ENCODE results near the gene ZBTB20. TPM values are rescaled to one million over a fixed set of nuclear protein-coding genes. Genes with fewer than 3 reads are reported as not detected.

Gene ZBTB20
- polyA plus RNA-seq, 4 donors = 0.27 to 2.2 (median 1.3) TPM

GRCh38 chr3:114393367-114394072, 753.6 kb downstream of the ZBTB20 start:
- H3K4me1 ChIP-seq (ENCODE audit: control insufficient read depth in 3 of 3, insufficient read depth in 2 of 3, low read depth in 1 of 3, low read length in 2 of 3) = no peaks in the 10 kb centered on the region
- no peak for DNase-seq
- peaks cover 0 to 4% (median 0%) of the 10 kb centered on the region in 3 donors for H3K36me3 ChIP-seq (ENCODE audit: control insufficient read depth in 3 of 3, insufficient read depth in 2 of 3, low read depth in 1 of 3, low read length in 3 of 3)
- no peaks in the 10 kb centered on the region for H3K9me3 ChIP-seq (ENCODE audit: control insufficient read depth in 2 of 2, insufficient read depth in 1 of 2, low read depth in 1 of 2, low read length in 1 of 2)
- WGBS, 3 donors = 71 to 78% (median 76%) methylated on average over 7 of the region's 7 CpGs
- H3K4me3 ChIP-seq (ENCODE audit: low read depth in 1 of 3, low read length in 3 of 3) = no peak overlapping the region
- FAIRE-seq = no peak
- no peak overlapping the region for H3K27ac ChIP-seq (ENCODE audit: low read depth in 1 of 3, low read length in 2 of 3)
- H3K27me3 ChIP-seq (ENCODE audit: control insufficient read depth in 3 of 3, insufficient read depth in 3 of 3, low read length in 3 of 3) = no peaks in the 10 kb centered on the region

- DNase-seq (no peak), FAIRE-seq (no peak)
- Histone ChIP-seq H3K27ac (ENCODE audit: low read depth in 1 of 3, low read length in 2 of 3) (no peak overlapping the region), H3K9me3 (ENCODE audit: control insufficient read depth in 2 of 2, insufficient read depth in 1 of 2, low read depth in 1 of 2, low read length in 1 of 2) (no peaks in the 10 kb centered on the region), H3K4me3 (ENCODE audit: low read depth in 1 of 3, low read length in 3 of 3) (no peak overlapping the region), H3K36me3 (ENCODE audit: control insufficient read depth in 3 of 3, insufficient read depth in 2 of 3, low read depth in 1 of 3, low read length in 3 of 3) (peaks cover 0 to 7% (median 0%) of the 10 kb centered on the region in 3 donors), H3K4me1 (ENCODE audit: control insufficient read depth in 3 of 3, insufficient read depth in 2 of 3, low read depth in 1 of 3, low read length in 2 of 3) (no peaks in the 10 kb centered on the region), H3K27me3 (ENCODE audit: control insufficient read depth in 3 of 3, insufficient read depth in 3 of 3, low read length in 3 of 3) (no peaks in the 10 kb centered on the region)
- 95 to 100% (median 97%) methylated on average over 2 of the region's 2 CpGs for WGBS, 3 donors
These were observed 754.3 kb downstream of the ZBTB20 start for GRCh38 chr3:114392831-114393230.

DNA sequence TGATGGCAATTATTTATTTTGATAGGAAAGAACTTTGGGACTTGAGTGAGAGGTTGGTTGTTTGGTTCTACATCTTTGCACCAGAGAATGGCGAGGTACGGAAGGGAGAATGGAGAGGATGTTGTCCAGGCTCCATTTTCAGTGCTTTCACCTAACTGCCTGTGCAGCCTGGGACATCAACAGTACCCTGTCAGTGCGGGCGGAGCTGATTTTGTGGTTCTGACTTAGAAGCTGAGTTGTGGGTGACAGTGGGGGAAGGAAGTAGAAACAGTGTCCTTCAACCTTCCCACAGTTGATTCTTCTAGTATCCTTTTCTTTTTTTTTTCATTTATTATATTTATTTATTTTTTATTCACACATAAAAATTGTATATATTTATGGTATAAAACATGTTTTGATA, 757.9 kb downstream of the ZBTB20 start:
- peaks cover 0 to 2% (median 0%) of the 10 kb centered on the region in 3 donors for H3K4me1 ChIP-seq (ENCODE audit: control insufficient read depth in 3 of 3, insufficient read depth in 2 of 3, low read depth in 1 of 3, low read length in 2 of 3)
- no peaks in the 10 kb centered on the region for H3K27me3 ChIP-seq (ENCODE audit: control insufficient read depth in 3 of 3, insufficient read depth in 3 of 3, low read length in 3 of 3)
- DNase-seq (peak in 1 of 2 donors; percentile 30), FAIRE-seq (no peak)
- 78 to 88% (median 81%) methylated on average over 4 of the region's 4 CpGs for WGBS, 3 donors
- H3K27ac ChIP-seq (ENCODE audit: low read depth in 1 of 3, low read length in 2 of 3) = no peak overlapping the region
- no peak overlapping the region for H3K4me3 ChIP-seq (ENCODE audit: low read depth in 1 of 3, low read length in 3 of 3)
- peaks cover 0 to 7% (median 0%) of the 10 kb centered on the region in 3 donors for H3K36me3 ChIP-seq (ENCODE audit: control insufficient read depth in 3 of 3, insufficient read depth in 2 of 3, low read depth in 1 of 3, low read length in 3 of 3)
- no peaks in the 10 kb centered on the region for H3K9me3 ChIP-seq (ENCODE audit: control insufficient read depth in 2 of 2, insufficient read depth in 1 of 2, low read depth in 1 of 2, low read length in 1 of 2)

DNA sequence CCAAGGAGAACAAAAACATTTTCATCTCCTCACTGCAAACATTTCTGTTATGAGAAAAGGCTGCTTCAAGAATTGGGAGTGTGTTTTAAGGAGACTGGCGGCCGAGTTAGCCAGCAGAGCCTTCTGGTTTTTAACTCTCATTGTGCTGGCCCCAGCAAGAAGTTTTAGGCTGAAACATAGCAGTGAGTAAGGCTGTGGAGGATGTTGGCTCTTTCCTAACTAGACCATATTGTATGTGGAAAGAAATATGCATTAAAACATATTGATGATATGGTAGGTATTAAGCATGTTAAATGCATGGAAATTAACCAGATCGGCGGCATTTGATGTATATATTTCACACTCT, 762.6 kb downstream of the ZBTB20 start:
- peaks cover 0 to 8% (median 4%) of the 10 kb centered on the region in 3 donors for H3K4me1 ChIP-seq (ENCODE audit: control insufficient read depth in 3 of 3, insufficient read depth in 2 of 3, low read depth in 1 of 3, low read length in 2 of 3)
- H3K27me3 ChIP-seq (ENCODE audit: control insufficient read depth in 3 of 3, insufficient read depth in 3 of 3, low read length in 3 of 3) = no peaks in the 10 kb centered on the region
- no peak for DNase-seq
- H3K4me3 ChIP-seq (ENCODE audit: low read depth in 1 of 3, low read length in 3 of 3) = peak overlapping the region in 1 of 3 donors; percentile 3
- H3K36me3 ChIP-seq (ENCODE audit: control insufficient read depth in 3 of 3, insufficient read depth in 2 of 3, low read depth in 1 of 3, low read length in 3 of 3) = peaks cover 0 to 7% (median 2%) of the 10 kb centered on the region in 3 donors
- no peak for FAIRE-seq
- WGBS, 3 donors = 60 to 88% (median 79%) methylated on average over 4 of the region's 4 CpGs
- no peaks in the 10 kb centered on the region for H3K9me3 ChIP-seq (ENCODE audit: control insufficient read depth in 2 of 2, insufficient read depth in 1 of 2, low read depth in 1 of 2, low read length in 1 of 2)
- H3K27ac ChIP-seq (ENCODE audit: low read depth in 1 of 3, low read length in 2 of 3) = peak overlapping the region in 2 of 3 donors; percentile 14 to 34

DNA sequence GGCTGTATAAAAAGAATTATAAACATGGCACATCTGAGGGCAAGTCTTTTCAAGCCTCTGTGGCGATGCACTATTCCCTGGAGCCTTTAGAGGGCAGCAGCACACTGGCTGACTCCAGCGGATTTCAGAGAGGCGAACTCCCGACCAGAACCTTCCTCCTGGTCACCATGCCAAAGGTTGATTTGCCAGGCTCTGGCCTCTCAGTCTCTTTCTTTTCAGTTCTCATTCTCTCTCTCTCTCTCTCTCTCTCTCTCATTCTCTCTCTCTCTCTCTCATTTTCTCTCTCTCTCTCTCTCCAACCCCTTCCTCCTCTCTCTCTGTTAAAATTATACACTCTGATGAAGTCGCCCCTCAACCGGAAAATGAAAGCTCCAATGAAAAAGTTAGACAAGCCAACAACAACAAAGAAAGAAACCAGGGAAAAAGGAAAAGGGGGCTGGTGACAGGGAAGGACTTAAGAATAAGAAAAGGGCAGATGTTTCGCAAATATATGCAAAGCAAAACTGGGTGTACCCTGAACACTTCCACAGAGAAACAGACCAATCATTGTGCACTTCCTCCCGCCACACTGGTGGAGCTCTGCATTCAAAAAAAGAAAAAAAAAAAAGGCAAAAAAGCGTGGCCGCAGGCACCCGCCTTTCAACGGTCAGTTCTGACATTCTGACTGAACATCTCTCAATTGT, 763.1 kb downstream of the ZBTB20 start:
- peaks cover 0 to 8% (median 4%) of the 10 kb centered on the region in 3 donors for H3K4me1 ChIP-seq (ENCODE audit: control insufficient read depth in 3 of 3, insufficient read depth in 2 of 3, low read depth in 1 of 3, low read length in 2 of 3)
- H3K27ac ChIP-seq (ENCODE audit: low read depth in 1 of 3, low read length in 2 of 3) = peak overlapping the region in 2 of 3 donors; percentile 14 to 34
- DNase-seq (peak; percentile 74 to 78), FAIRE-seq (no peak)
- 30 to 58% (median 53%) methylated on average over 12 of the region's 12 CpGs for WGBS, 3 donors
- H3K9me3 ChIP-seq (ENCODE audit: control insufficient read depth in 2 of 2, insufficient read depth in 1 of 2, low read depth in 1 of 2, low read length in 1 of 2) = no peaks in the 10 kb centered on the region
- peaks cover 0 to 7% (median 2%) of the 10 kb centered on the region in 3 donors for H3K36me3 ChIP-seq (ENCODE audit: control insufficient read depth in 3 of 3, insufficient read depth in 2 of 3, low read depth in 1 of 3, low read length in 3 of 3)
- H3K27me3 ChIP-seq (ENCODE audit: control insufficient read depth in 3 of 3, insufficient read depth in 3 of 3, low read length in 3 of 3) = no peaks in the 10 kb centered on the region
- peak overlapping the region in 1 of 3 donors; percentile 3 for H3K4me3 ChIP-seq (ENCODE audit: low read depth in 1 of 3, low read length in 3 of 3)

DNA sequence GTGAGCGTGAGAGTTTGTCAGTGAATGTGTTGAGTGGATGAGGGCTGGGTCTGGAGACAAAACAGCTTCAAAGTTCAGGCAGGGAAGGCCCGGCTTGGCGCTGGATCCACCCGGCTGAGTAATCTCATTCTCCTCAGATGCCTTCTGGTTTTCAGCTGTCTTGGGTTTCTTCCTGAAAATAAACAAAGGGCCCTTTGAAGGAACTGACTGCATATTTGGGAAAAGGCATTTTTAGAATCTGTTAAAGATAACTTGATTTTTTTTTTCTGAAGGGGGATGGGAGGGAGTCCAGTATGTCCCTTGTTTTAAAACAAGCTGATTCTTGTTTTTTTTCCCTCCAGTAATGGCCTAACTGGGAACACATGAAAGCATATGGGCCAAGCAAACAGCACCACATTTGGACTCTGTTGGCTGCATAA, 766.8 kb downstream of the ZBTB20 start:
- DNase-seq = peak; percentile 24 to 28

GRCh38 chr3:114379266-114379665, 767.8 kb downstream of the ZBTB20 start:
- no peaks in the 10 kb centered on the region for H3K27me3 ChIP-seq (ENCODE audit: control insufficient read depth in 3 of 3, insufficient read depth in 3 of 3, low read length in 3 of 3)
- H3K27ac ChIP-seq (ENCODE audit: low read depth in 1 of 3, low read length in 2 of 3) = no peak overlapping the region
- H3K9me3 ChIP-seq (ENCODE audit: control insufficient read depth in 2 of 2, insufficient read depth in 1 of 2, low read depth in 1 of 2, low read length in 1 of 2) = no peaks in the 10 kb centered on the region
- H3K4me1 ChIP-seq (ENCODE audit: control insufficient read depth in 3 of 3, insufficient read depth in 2 of 3, low read depth in 1 of 3, low read length in 2 of 3) = peaks cover 0 to 8% (median 4%) of the 10 kb centered on the region in 3 donors
- WGBS, 3 donors = 69 to 88% (median 78%) methylated on average over 4 of the region's 4 CpGs
- DNase-seq = no peak
- H3K36me3 ChIP-seq (ENCODE audit: control insufficient read depth in 3 of 3, insufficient read depth in 2 of 3, low read depth in 1 of 3, low read length in 3 of 3) = peaks cover 0 to 7% (median 4%) of the 10 kb centered on the region in 3 donors
- H3K4me3 ChIP-seq (ENCODE audit: low read depth in 1 of 3, low read length in 3 of 3) = no peak overlapping the region
- FAIRE-seq = no peak

More for the DNA sequence above, 766.8 kb downstream of the ZBTB20 start:
- peaks cover 0 to 7% (median 4%) of the 10 kb centered on the region in 3 donors for H3K36me3 ChIP-seq (ENCODE audit: control insufficient read depth in 3 of 3, insufficient read depth in 2 of 3, low read depth in 1 of 3, low read length in 3 of 3)
- no peak overlapping the region for H3K4me3 ChIP-seq (ENCODE audit: low read depth in 1 of 3, low read length in 3 of 3)
- peaks cover 0 to 8% (median 4%) of the 10 kb centered on the region in 3 donors for H3K4me1 ChIP-seq (ENCODE audit: control insufficient read depth in 3 of 3, insufficient read depth in 2 of 3, low read depth in 1 of 3, low read length in 2 of 3)
- H3K9me3 ChIP-seq (ENCODE audit: control insufficient read depth in 2 of 2, insufficient read depth in 1 of 2, low read depth in 1 of 2, low read length in 1 of 2) = no peaks in the 10 kb centered on the region
- H3K27ac ChIP-seq (ENCODE audit: low read depth in 1 of 3, low read length in 2 of 3) = peak overlapping the region in 1 of 3 donors; percentile 86
- no peak for FAIRE-seq
- H3K27me3 ChIP-seq (ENCODE audit: control insufficient read depth in 3 of 3, insufficient read depth in 3 of 3, low read length in 3 of 3) = no peaks in the 10 kb centered on the region
- WGBS, 3 donors = 11 to 39% (median 37%) methylated on average over 4 of the region's 4 CpGs

DNA sequence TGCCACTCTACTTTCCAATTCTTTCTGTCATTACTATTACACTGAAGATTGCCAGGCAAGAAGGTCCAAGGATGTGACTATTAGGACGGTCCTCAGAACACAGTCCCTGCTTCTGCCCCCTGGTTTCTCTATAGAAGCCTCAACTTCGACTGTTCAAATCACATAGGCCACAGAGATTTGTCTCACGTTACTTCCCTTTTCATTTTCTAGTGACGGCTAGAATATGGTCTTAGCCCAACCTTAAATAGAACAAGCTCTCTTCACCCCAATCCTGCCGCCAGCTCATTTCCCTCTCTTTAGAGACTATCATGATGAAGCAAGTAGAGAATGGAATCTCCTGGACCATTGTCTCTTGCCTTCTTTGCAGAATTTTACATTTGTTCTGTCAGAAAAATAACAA, 768.3 kb downstream of the ZBTB20 start:
- Histone ChIP-seq H3K27me3 (ENCODE audit: control insufficient read depth in 3 of 3, insufficient read depth in 3 of 3, low read length in 3 of 3) (no peaks in the 10 kb centered on the region), H3K36me3 (ENCODE audit: control insufficient read depth in 3 of 3, insufficient read depth in 2 of 3, low read depth in 1 of 3, low read length in 3 of 3) (peaks cover 0 to 7% (median 4%) of the 10 kb centered on the region in 3 donors), H3K4me3 (ENCODE audit: low read depth in 1 of 3, low read length in 3 of 3) (no peak overlapping the region), H3K4me1 (ENCODE audit: control insufficient read depth in 3 of 3, insufficient read depth in 2 of 3, low read depth in 1 of 3, low read length in 2 of 3) (peaks cover 0 to 6% (median 4%) of the 10 kb centered on the region in 3 donors), H3K27ac (ENCODE audit: low read depth in 1 of 3, low read length in 2 of 3) (no peak overlapping the region), H3K9me3 (ENCODE audit: control insufficient read depth in 2 of 2, insufficient read depth in 1 of 2, low read depth in 1 of 2, low read length in 1 of 2) (no peaks in the 10 kb centered on the region)
- 84 to 96% (median 89%) methylated on average over 5 of the region's 5 CpGs for WGBS, 3 donors
- FAIRE-seq (no peak), DNase-seq (no peak)
